GM12875 (cell line): ENCODE results near the gene ADGRE1.

Experiments used
- H3K4me3 ChIP-seq: one replicate; pipeline ENCODE4 v1.5.1; 2011; ENCODE audit warnings: low read depth, low read length, control low read depth
- TF ChIP-seq, protein P1 (sequence below): IDR thresholded peaks from 2 replicates; pipeline ENCODE4 v1.5.1; 2011; ENCODE audit warnings: low read depth, mild to moderate bottlenecking, control low read depth, inconsistent platforms, low read length, moderate library complexity, borderline replicate concordance; ENCODE audit not compliant: insufficient read depth

The ADGRE1 gene

DNA sequence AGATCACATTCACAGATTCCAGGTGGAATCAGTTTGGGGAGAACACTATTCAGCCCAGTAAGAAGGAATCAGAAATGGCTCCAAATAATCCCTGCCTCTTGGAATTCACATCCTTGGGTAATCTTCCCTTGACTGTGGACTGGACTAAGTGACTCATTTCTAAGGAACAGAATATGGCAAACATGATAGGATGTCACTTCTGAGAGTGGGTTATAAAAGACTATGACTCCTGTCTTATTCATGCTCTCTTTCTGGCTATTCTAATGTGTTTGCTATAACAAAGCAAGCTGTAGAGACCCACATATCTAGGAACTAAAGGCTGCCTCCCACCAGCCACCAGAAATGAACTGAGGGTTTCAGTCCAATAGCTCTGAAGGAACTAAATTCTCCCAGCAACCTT lies 96.1 kb downstream of the ADGRE1 start:
- no peak overlapping the region for H3K4me3 ChIP-seq
- TF ChIP-seq, protein P1, sequence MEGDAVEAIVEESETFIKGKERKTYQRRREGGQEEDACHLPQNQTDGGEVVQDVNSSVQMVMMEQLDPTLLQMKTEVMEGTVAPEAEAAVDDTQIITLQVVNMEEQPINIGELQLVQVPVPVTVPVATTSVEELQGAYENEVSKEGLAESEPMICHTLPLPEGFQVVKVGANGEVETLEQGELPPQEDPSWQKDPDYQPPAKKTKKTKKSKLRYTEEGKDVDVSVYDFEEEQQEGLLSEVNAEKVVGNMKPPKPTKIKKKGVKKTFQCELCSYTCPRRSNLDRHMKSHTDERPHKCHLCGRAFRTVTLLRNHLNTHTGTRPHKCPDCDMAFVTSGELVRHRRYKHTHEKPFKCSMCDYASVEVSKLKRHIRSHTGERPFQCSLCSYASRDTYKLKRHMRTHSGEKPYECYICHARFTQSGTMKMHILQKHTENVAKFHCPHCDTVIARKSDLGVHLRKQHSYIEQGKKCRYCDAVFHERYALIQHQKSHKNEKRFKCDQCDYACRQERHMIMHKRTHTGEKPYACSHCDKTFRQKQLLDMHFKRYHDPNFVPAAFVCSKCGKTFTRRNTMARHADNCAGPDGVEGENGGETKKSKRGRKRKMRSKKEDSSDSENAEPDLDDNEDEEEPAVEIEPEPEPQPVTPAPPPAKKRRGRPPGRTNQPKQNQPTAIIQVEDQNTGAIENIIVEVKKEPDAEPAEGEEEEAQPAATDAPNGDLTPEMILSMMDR, result no peak

DNA sequence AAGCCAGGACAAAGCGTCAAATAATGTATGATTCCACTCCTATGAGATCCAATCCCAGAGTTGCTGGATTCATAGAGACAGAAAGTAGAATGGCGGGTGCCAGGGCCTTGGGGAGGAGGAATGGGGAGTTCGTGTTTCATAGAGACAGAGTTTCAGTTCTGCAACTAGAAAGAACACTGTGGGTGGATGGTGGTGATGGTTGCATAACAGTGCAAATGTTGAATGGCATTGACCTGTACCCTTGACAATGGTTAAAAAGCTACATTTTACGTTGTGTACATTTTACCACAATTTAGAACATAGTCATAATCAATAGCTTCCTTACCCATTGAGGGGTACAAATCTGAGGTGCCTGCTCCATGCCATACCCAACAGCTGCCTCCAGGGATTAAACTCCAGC lies 100.5 kb downstream of the ADGRE1 start:
- TF ChIP-seq, protein P1, result no peak
- H3K4me3 ChIP-seq, result no peak overlapping the region

DNA sequence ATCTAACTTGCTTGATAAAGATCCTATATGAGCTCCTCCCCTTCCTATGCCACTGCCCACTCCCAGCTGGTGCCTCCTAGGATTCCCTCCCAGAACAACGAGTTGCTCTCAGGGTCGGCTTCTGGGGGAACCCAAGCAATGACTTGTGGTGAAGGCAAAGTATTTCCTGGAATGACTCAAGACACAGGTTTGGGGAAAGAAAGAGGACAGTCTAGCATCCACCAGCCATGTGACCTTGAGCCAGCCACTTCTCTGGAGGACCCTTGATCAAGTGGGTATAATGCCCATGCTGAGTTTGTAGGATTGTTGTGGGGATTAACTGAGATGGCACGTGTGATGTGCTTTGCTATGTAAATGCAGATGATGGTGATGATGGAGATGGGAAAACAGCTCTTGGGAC lies 100.9 kb downstream of the ADGRE1 start:
- TF ChIP-seq, protein P1, result no peak
- no peak overlapping the region for H3K4me3 ChIP-seq
